Cardiac fibroblast (primary cell): ENCODE data around the gene DUSP15.

Experiments
- DNase-seq, 2 donors: peaks; one replicate each; pipeline versions ENCODE4 v3.0.0 to v3.0.0-alpha.2; 2010; ENCODE audit warnings: low read depth in 2 of 2
- H3K4me3 ChIP-seq, 2 donors: replicated peaks in 1 of 2; 1 replicate in 1 of 2; 2 replicates in 1 of 2; pipeline ENCODE4 v1.5.1; 2011; ENCODE audit warnings: low read depth in 2 of 2, low read length in 2 of 2, mild to moderate bottlenecking in 2 of 2, moderate library complexity in 1 of 2
- CTCF ChIP-seq: IDR thresholded peaks from one replicate; pipeline ENCODE4 v1.5.1; 2011; ENCODE audit warnings: low read depth, mild to moderate bottlenecking, low read length, inconsistent platforms

DUSP15 gene

GRCh38 chr20:31907046-31907445 is 36.7 kb upstream of the DUSP15 start:
- DNase-seq = no peak
- no peak overlapping the region for H3K4me3 ChIP-seq
- no peak for TF ChIP-seq CTCF

GRCh38 chr20:31906001-31906400 is 35.7 kb upstream of the DUSP15 start:
- DNase-seq = no peak
- no peak for TF ChIP-seq CTCF
- no peak overlapping the region for H3K4me3 ChIP-seq

GRCh38 chr20:31903627-31904386 is 33.5 kb upstream of the DUSP15 start:
- no peak overlapping the region for H3K4me3 ChIP-seq
- TF ChIP-seq CTCF = no peak
- DNase-seq = no peak

- no peak for DNase-seq
- TF ChIP-seq CTCF = no peak
Observed at GRCh38 chr20:31901615-31902014, 31.3 kb upstream of the DUSP15 start.

GRCh38 chr20:31897541-31897940 is 27.2 kb upstream of the DUSP15 start:
- TF ChIP-seq CTCF = no peak
- no peak overlapping the region for H3K4me3 ChIP-seq
- no peak for DNase-seq

More at GRCh38 chr20:31901615-31902014, 31.3 kb upstream of the DUSP15 start:
- H3K4me3 ChIP-seq = no peak overlapping the region

- no peak for DNase-seq
- TF ChIP-seq CTCF = no peak
- no peak overlapping the region for H3K4me3 ChIP-seq
Observed at GRCh38 chr20:31896049-31896448, 25.7 kb upstream of the DUSP15 start.
